ENCODE results near the gene SCUBE3.

DNA sequence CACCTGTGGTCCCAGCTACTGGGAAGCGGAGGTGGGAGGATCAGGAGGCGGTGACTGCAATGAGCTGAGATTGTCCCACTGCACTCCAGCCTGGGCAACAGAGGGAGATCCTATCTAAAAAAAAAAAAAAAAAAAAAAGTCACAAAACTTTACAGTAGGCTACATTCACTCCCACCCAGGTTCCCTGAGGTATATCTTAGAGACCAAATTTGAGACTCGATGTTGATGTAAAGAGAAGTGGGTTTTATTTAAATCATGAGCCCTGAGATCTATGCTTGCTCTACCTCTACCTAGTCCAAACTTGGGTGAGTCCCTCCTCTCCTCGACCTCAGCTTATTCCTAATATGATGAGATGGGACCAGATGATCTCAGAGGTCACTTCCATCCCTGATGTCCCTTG lies 75.1 kb downstream of the SCUBE3 start:
- TF ChIP-seq, protein P1, sequence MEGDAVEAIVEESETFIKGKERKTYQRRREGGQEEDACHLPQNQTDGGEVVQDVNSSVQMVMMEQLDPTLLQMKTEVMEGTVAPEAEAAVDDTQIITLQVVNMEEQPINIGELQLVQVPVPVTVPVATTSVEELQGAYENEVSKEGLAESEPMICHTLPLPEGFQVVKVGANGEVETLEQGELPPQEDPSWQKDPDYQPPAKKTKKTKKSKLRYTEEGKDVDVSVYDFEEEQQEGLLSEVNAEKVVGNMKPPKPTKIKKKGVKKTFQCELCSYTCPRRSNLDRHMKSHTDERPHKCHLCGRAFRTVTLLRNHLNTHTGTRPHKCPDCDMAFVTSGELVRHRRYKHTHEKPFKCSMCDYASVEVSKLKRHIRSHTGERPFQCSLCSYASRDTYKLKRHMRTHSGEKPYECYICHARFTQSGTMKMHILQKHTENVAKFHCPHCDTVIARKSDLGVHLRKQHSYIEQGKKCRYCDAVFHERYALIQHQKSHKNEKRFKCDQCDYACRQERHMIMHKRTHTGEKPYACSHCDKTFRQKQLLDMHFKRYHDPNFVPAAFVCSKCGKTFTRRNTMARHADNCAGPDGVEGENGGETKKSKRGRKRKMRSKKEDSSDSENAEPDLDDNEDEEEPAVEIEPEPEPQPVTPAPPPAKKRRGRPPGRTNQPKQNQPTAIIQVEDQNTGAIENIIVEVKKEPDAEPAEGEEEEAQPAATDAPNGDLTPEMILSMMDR (IDR thresholded peaks at IDR 0.05; ENCODE audit: low read length) = no peak
- TF ChIP-seq EZH2 (IDR thresholded peaks at IDR 0.05; ENCODE audit: borderline replicate concordance, low read length) = no peak
